ENCODE measurements around the gene RPTOR.

Gene RPTOR

DNA sequence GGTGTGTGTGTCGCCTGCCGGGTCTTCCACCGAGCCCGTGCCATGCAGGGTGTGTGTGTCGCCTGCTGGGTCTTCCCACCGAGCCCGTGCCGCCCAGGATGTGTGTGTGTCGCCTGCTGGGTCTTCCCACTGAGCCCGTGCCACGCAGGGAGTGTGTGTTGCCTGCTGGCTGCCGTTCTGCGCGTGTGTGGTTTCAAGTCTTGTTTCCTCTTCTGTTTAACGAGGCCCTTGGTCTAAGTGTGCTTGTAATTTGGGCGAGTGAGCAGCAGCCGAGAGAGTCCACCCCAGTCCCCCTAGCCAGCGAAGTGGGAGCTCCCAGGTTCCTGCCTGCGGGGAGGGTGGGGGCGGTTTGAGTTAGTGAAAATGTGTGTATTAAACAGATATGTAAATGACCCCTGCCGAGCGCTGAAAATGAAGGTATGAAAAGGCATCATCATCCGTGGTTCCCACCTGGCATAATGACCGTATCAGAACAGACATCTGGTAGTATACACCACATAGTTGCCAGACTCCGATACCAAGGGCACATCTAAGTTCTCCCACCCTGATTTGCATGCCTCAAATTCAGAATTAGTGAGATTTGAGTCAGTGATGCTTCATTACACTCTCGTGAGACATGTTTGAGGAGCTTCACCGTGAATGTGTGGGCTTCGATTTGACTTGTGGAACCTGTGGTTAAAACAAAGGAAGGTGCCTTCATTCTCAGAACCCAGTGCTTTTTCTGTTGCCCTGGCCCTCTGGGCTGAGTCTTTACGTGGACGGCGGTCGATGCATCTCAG is 332.5 kb downstream of the RPTOR start:
- TF ChIP-seq POLR2A (IDR thresholded peaks at IDR 0.05; ENCODE audit: low read depth, low read length) = no peak
- DNase-seq (ENCODE audit: insufficient read length, low spot score) (no peak), FAIRE-seq (no peak)

DNA sequence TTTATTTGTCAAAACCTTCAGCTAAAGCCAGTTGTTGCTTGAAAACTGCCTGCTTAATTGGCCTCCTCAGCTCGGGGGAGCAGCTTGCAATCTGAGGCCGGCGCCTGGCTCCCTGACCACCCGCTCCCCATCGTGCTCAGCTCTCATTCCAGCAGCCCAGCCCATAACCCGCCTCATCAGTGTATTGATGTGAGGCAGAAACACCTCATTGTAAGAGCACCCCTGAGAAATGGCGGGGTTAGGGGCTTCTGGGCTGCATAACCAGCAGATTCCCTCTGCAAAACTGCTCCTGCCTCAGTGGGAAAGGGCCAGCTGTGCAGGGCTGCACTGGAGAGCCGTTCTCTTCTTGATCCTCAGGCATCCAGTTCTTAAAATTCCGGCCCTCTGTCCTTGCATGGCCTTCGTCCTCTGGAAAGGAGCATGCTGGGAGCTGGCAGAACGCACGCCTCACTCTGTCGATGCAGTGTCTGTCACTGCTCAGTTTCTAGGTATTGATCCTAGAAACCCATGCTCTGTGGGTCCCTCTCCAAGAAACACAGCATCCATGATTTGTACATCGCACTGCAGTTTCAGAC is 333.2 kb downstream of the RPTOR start:
- DNase-seq (ENCODE audit: insufficient read length, low spot score) (no peak), FAIRE-seq (no peak)
- no peak for TF ChIP-seq POLR2A (IDR thresholded peaks at IDR 0.05; ENCODE audit: low read depth, low read length)

DNA sequence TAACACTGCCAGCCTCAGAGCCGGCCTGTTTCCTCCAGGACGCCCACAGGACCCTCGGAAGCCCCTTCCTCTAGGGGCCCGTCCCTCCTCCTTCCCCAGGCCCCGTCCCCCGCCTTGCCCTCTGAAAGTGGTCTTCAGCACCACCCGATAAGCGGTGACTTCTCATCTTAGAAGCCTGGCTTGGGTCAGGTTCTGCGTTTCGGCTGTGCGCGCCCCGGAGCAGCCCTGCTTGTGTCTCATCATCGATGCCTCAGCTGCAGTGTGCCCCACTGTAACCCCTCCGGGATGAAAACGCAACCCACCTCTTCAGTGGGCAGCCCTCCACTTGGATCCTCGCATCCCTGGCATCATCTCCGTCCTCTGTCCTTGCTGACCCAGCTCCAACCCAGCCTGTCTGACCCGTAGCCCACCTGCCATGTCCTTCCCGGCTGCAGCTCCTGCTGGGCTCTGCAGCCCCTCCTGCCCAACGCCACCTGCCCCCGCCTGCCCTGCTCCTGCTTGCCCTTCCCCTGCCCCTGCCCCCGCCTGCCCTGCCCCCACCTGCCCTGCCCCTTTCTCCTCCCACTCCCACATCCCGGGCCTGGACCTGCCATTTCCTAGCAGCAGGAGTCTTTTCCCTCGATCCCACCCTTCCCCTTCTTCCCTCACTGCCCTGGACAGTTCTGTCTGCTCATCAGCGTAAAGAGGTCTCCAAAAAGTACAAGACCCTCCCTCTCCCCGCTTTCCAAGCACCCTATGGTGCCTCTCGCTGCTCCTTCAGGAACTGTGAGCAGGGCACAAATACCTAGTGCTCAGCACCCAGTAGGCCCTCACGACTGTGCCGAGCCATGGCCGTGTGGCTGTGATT is 334.5 kb downstream of the RPTOR start:
- FAIRE-seq (no peak), DNase-seq (ENCODE audit: insufficient read length, low spot score) (no peak)
- TF ChIP-seq POLR2A (IDR thresholded peaks at IDR 0.05; ENCODE audit: low read depth, low read length) = no peak

DNA sequence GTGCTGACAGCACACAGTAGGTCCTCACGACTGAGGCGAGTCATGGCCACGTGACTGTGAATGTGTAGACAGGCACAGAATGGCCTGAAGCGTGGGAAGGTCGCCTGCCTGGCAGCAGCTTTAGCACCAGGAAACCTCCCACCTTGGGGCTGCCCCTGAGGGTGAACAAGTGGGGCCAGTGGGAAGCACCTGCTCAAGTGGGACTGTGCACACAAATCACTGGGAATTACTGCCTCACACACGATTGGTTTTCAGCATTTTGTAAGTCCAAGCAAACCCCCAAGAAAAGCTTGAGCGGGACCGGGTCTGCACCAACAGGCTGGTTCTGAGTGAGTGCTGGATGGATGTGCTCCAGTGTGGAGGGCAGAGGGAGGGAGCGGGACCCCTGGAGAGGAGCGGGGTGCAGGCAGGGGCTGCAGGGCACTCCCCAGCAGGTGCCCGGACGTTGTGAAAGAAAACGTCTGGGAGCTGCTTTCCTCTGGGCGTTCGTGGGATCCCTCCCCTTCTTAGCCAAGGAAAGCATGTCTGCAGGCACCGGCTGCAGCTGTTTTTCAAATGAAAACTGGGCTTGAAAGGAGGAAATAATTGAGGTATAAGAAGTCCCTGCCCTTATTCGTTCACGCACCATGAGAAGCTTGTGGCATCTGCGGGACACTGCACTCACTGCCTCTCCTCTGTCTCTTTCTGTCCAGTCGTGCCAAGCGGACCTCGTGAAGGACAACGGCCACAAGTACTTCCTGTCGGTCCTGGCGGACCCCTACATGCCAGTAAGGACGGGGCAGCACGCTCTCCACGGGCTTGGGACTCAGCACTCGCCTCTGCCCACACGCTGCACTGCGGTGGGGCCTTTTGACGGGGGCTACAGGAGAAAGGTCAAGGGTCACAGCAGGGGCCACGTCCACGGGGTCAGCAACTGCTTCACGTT is 335.3 kb downstream of the RPTOR start:
- no peak for TF ChIP-seq POLR2A (IDR thresholded peaks at IDR 0.05; ENCODE audit: low read depth, low read length)
- FAIRE-seq = no peak
- DNase-seq (ENCODE audit: insufficient read length, low spot score) = no peak

DNA sequence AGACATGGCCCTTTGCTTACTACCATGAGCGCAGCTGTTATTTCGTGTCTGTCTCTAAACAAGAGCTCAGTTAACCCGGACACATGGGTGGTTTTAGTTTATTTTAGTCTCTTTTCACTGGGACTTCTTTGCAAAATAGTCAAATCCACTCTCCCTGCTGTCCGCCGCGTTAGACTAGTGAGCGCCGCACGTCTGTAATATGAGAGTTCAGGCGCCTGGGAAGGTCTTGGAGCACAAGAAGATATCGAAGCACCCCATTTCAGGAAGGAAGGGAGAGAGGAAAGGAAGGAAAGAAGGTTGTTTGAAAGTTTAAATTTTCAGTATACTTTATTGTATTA is 336.0 kb downstream of the RPTOR start:
- FAIRE-seq (no peak), DNase-seq (ENCODE audit: insufficient read length, low spot score) (no peak)
- no peak for TF ChIP-seq POLR2A (IDR thresholded peaks at IDR 0.05; ENCODE audit: low read depth, low read length)

DNA sequence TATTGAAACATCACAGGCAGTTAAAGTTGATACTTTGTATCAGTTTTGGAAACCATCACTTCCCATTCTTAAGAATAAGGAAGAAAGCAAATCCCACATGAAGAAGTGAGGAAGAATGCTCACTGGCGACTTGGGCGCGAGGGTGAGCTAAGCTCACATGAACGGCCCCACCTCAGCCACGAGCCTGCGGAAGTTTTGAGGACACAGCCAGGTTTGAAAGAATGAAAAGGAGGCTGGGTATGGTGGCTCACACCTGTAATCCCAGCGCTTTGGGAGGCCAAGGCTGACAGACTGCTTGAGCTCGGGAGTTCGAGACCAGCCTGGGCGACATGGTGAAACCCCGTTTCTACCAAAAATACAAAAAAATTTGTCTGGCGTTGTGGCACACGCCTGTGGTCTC is 336.7 kb downstream of the RPTOR start:
- no peak for TF ChIP-seq POLR2A (IDR thresholded peaks at IDR 0.05; ENCODE audit: low read depth, low read length)
- FAIRE-seq = no peak

DNA sequence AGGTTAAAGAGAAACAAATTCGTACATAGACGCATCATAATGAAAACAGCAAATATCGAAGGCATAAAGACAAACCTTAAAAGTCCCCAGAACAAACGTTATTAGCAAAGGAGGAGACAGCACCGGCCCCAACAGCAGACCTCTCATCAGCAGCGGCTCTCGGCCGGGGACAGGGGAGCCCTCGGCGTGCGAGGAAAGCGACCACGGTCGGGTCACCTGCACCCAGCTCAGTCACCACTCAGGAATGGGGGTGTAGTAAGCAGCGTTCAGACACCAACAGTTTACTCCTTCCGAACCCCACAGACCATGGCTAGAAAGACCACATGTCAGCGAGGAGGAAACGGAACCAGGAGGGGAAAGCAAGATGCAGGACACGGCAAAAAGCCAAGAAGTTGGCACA is 337.7 kb downstream of the RPTOR start:
- no peak for DNase-seq (ENCODE audit: insufficient read length, low spot score)
- no peak for FAIRE-seq
- TF ChIP-seq POLR2A (IDR thresholded peaks at IDR 0.05; ENCODE audit: low read depth, low read length) = no peak

More for the DNA sequence above, 336.7 kb downstream of the RPTOR start:
- DNase-seq (ENCODE audit: insufficient read length, low spot score) = no peak

DNA sequence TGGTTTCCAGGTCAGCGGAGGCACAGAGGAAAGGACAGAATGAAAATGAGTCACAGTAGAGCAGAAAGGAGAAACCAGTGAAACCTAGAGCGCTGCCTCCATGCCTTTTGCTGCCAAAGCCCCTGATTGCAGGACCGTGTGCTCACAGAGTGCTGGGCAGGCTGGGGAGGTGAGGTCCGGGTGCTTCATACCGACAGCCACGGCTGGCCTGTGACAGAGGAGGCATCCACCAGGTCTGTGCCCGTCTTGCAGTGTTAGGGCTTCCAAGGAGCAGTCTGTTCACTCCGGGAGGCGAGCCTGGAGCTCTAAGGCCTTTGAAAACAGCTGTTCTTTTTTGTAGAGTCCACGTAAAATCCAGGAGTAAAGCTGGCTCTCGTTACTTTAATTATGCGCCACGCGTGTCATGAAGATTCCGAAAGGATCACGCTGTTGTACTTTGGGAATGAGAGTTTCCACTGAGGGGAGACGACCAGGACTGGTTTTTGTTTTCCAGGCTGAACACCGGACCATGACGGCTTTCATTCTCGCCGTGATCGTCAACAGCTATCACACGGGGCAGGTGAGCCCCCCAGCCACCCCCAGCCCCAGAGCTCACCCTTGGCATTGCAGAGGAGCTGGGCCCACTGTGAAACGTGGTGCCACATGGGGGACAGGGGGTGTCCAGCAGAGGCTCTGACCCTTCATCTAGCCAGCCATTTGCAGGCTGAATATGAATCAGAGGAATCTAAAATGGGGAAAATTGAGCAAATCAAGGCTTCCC is 338.5 kb downstream of the RPTOR start:
- FAIRE-seq (no peak), DNase-seq (ENCODE audit: insufficient read length, low spot score) (no peak)
- TF ChIP-seq POLR2A (IDR thresholded peaks at IDR 0.05; ENCODE audit: low read depth, low read length) = no peak

DNA sequence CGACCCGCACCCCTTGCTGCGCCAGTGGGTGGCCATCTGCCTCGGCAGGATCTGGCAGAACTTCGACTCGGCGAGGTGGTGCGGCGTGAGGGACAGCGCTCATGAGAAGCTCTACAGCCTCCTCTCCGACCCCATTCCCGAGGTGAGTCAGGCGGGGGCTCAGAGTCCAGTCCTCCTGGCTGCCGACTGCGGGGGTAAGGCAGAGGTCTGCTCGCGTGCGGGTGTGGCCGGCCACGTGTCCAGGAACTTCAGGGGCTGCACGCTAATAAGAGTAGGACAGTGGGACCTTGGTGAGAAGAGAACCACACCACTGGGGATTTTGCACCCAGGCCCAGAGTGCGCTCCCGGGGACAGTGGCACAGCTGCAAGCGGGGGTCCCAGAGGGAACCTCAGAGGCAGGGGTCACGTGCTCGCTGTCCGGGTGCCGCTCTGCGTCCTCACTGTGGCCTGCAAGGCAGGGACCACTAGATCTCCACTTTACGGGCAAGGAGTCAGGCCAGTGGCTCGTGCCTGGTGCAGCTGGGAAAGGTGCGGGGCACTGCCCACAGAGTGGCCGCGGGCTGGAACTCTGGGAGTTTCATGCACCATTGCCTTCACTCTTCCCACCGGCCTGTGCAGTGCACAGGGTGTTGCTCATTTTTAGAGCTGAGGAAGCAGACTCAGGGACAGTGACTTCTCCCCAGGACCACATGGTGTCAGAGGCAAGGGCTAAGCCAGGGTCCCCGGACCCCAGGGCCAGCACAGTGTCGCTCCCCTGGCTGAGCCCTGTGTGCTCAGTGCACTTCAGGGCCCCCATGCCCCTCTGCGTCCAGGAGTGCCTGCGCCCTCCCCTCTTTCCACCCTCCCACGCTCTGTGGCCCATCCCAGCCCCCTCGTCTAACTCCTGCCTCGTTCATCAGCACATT is 339.4 kb downstream of the RPTOR start:
- TF ChIP-seq POLR2A (IDR thresholded peaks at IDR 0.05; ENCODE audit: low read depth, low read length) = no peak
- FAIRE-seq (no peak), DNase-seq (ENCODE audit: insufficient read length, low spot score) (no peak)

DNA sequence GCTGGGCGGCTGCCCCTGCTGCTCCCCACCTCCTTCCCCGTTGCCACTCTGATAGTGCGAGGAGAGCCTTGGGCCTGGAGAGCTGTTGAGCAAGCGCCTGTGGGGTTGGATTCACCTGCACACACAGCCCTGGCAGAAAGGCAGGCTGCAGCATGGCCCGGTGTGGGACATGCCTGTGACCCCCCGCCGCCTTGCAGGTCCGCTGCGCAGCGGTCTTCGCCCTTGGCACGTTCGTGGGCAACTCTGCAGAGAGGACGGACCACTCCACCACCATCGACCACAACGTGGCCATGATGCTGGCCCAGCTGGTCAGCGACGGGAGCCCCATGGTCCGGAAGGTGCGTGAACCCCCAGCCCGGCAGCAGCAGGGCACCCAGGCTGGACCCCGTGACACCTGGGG is 340.2 kb downstream of the RPTOR start:
- no peak for TF ChIP-seq POLR2A (IDR thresholded peaks at IDR 0.05; ENCODE audit: low read depth, low read length)
- FAIRE-seq = no peak

DNA sequence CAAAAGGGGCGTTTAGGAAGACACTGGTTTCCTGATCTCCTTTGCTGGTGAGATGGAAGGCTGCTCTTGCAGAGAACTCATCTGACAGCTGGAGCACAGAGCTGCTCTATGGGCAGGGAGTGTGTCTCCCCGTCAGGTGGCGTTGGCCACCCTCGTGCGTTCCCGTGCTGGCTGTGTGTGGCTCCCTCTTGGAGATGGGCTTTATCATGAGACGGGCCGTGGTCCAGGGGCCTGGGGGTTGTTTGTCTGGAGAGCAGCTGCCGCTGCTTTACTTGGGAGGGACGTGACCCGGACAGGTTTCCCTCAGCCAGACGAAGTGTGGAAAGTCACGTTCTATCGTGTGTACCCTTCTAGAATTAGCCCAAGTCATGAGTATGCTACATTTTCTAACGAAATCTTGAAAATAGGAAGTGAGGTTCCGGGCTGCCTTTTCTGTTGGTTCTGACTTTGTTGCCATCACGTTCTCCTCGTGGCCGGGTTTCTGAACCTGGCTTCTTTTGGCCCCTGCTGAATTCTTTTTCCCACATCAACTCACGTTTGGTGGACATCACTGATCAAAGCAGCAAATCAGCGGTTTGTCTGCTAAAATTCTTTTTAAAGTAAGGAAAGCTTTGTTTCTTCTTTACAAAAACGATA is 341.4 kb downstream of the RPTOR start:
- FAIRE-seq = no peak
- no peak for DNase-seq (ENCODE audit: insufficient read length, low spot score)
- no peak for TF ChIP-seq POLR2A (IDR thresholded peaks at IDR 0.05; ENCODE audit: low read depth, low read length)

More for the DNA sequence above, 340.2 kb downstream of the RPTOR start:
- DNase-seq (ENCODE audit: insufficient read length, low spot score) = no peak
